B cell (primary cell): ENCODE data around the gene FBXW5.

Experiments
- EZH2 ChIP-seq: IDR thresholded peaks from 2 replicates; pipeline ENCODE4 v1.6.1; 2012; ENCODE audit warnings: borderline replicate concordance, low read depth, mild to moderate bottlenecking, moderate library complexity, low read length; ENCODE audit not compliant: insufficient read depth, poor library complexity, severe bottlenecking
- TF ChIP-seq, protein P1 (sequence below): fragments of 200-600 bp; IDR thresholded peaks from one replicate; pipeline ENCODE4 v1.8.0; 2022; ENCODE audit warnings: antibody characterized with exemption, mild to moderate bottlenecking

DNA sequence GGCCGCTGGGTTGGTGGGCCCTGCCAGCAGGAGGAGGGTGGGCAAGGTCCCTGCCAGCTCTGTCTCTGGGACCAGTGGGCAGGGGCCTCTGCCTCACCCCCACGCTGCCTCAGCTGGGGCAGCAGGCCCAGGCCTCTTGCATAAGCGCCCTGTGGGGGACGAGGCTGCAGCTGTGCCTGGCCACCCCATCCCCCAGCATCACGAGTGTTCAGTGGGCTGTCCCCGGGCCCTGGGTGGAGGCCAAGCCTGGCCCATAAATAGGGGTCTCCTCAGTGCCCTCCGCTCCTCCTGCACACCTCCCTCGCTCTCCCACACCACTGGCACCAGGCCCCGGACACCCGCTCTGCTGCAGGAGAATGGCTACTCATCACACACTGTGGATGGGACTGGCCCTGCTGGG, 32.7 kb upstream of the FBXW5 start, which contains the start of gene PTGDS:
- TF ChIP-seq, protein P1, sequence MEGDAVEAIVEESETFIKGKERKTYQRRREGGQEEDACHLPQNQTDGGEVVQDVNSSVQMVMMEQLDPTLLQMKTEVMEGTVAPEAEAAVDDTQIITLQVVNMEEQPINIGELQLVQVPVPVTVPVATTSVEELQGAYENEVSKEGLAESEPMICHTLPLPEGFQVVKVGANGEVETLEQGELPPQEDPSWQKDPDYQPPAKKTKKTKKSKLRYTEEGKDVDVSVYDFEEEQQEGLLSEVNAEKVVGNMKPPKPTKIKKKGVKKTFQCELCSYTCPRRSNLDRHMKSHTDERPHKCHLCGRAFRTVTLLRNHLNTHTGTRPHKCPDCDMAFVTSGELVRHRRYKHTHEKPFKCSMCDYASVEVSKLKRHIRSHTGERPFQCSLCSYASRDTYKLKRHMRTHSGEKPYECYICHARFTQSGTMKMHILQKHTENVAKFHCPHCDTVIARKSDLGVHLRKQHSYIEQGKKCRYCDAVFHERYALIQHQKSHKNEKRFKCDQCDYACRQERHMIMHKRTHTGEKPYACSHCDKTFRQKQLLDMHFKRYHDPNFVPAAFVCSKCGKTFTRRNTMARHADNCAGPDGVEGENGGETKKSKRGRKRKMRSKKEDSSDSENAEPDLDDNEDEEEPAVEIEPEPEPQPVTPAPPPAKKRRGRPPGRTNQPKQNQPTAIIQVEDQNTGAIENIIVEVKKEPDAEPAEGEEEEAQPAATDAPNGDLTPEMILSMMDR = no peak
- TF ChIP-seq EZH2 = no peak
